Neural cell (in vitro differentiated cells): ENCODE data around the gene SMOC1. TPM values are rescaled to one million over a fixed set of nuclear protein-coding genes. Genes with fewer than 3 reads are reported as not detected.

Experiments
- H2AFZ ChIP-seq: fragments of 200-600, 300-800 bp; sonication (generic), shearing (Covaris generic); 2 replicates; pipeline ENCODE4 v1.6.0; 2014; ENCODE audit warnings: low read depth, mild to moderate bottlenecking, antibody characterized with exemption, low read length, moderate library complexity
- H3F3A ChIP-seq: fragments of 200-600 bp; shearing (Covaris generic); 2 replicates; pipeline ENCODE4 v1.6.1; 2016; ENCODE audit warnings: mild to moderate bottlenecking, moderate library complexity, mixed read lengths, antibody characterized with exemption, low read length; ENCODE audit not compliant: insufficient read depth, poor library complexity, severe bottlenecking
- H3K27ac ChIP-seq: fragments of 200-600, 300-800 bp; sonication (generic), shearing (Covaris generic); 2 replicates; pipeline ENCODE4 v1.5.1; 2014; ENCODE audit warnings: mild to moderate bottlenecking, low read length, moderate library complexity
- H3K27me3 ChIP-seq: fragments of 300-800, 200-600 bp; sonication (generic), shearing (Covaris generic); 2 replicates; pipeline ENCODE4 v1.6.0; 2014; ENCODE audit warnings: mild to moderate bottlenecking, low read depth, low read length, moderate library complexity; ENCODE audit not compliant: insufficient read depth
- H3K36me3 ChIP-seq: fragments of 300-800, 200-600 bp; sonication (generic), shearing (Covaris generic); 2 replicates; pipeline ENCODE4 v1.5.1; 2014; ENCODE audit warnings: mild to moderate bottlenecking, antibody characterized with exemption, low read length, moderate library complexity; ENCODE audit not compliant: insufficient read depth
- H3K4me2 ChIP-seq: fragments of 300-800, 200-600 bp; sonication (generic), shearing (Covaris generic); 2 replicates; pipeline ENCODE4 v1.6.0; 2014; ENCODE audit warnings: mild to moderate bottlenecking, low read length
- H3K4me3 ChIP-seq: fragments of 300-800, 200-600 bp; sonication (generic), shearing (Covaris generic); 2 replicates; pipeline ENCODE4 v1.5.1; 2014; ENCODE audit warnings: mild to moderate bottlenecking, low read length, moderate library complexity
- H3K79me2 ChIP-seq: fragments of 200-600 bp; shearing (Covaris generic); replicated peaks from 2 replicates; pipeline ENCODE4 v1.6.0; 2014; ENCODE audit warnings: mild to moderate bottlenecking, low read length, moderate library complexity; ENCODE audit not compliant: insufficient read depth
- H3K9ac ChIP-seq: fragments of 300-800, 200-600 bp; sonication (generic), shearing (Covaris generic); 2 replicates; pipeline ENCODE4 v1.6.1; 2016; ENCODE audit warnings: mild to moderate bottlenecking, low read length, mixed read lengths
- H3K9me2 ChIP-seq: fragments of 200-600 bp; shearing (Covaris generic); 2 replicates; pipeline ENCODE4 v1.6.1; 2016; ENCODE audit warnings: mild to moderate bottlenecking, low read length, mixed read lengths; ENCODE audit not compliant: insufficient read depth
- H3K9me3 ChIP-seq: fragments of 200-600, 300-800 bp; sonication (generic), shearing (Covaris generic); 2 replicates; pipeline ENCODE4 v1.6.1; 2016; ENCODE audit warnings: mild to moderate bottlenecking, mixed run types, low read length, moderate library complexity, mixed read lengths
- H4K20me1 ChIP-seq: fragments of 200-600 bp; shearing (Covaris generic); 2 replicates; pipeline ENCODE4 v1.6.1; 2016; ENCODE audit warnings: mild to moderate bottlenecking, mixed run types; ENCODE audit not compliant: insufficient read depth
- EP300 ChIP-seq: fragments of 450-650 bp; conservative IDR thresholded peaks from 2 replicates; pipeline ENCODE4 v1.6.1; 2014; ENCODE audit warnings: antibody characterized with exemption, mild to moderate bottlenecking, moderate library complexity; ENCODE audit not compliant: poor library complexity, severe bottlenecking
- EZH2 ChIP-seq: fragments of 200-600, 300-800 bp; shearing (Covaris generic), sonication (generic); IDR thresholded peaks from 2 replicates; pipeline ENCODE4 v1.6.1; 2014; ENCODE audit warnings: antibody characterized with exemption, low read length, borderline replicate concordance, mild to moderate bottlenecking; ENCODE audit not compliant: insufficient read depth, poor library complexity, severe bottlenecking
- MXI1 ChIP-seq: fragments of 450-650 bp; conservative IDR thresholded peaks from 2 replicates; pipeline ENCODE4 v1.6.1; 2014; ENCODE audit warnings: antibody characterized with exemption, mild to moderate bottlenecking; ENCODE audit not compliant: poor library complexity, severe bottlenecking
- POLR2AphosphoS5 ChIP-seq: IDR thresholded peaks from 2 replicates; pipeline ENCODE4 v1.6.1; 2012
- RAD21 ChIP-seq: fragments of 450-650 bp; conservative IDR thresholded peaks from 2 replicates; pipeline ENCODE4 v1.6.1; 2014; ENCODE audit warnings: antibody characterized with exemption, mild to moderate bottlenecking, moderate library complexity
- SMC3 ChIP-seq: fragments of 450-650 bp; conservative IDR thresholded peaks from 2 replicates; pipeline ENCODE4 v1.6.1; 2014; ENCODE audit warnings: antibody characterized with exemption, mild to moderate bottlenecking, moderate library complexity; ENCODE audit not compliant: poor library complexity
- TAF1 ChIP-seq: IDR thresholded peaks from 2 replicates; pipeline ENCODE4 v1.6.1; 2012; ENCODE audit warnings: low read depth
- polyA plus RNA-seq: library from polyadenylated mRNA; depleted of rRNA; stranded (reverse); fragments of >200 nt; gene quantifications from 2 replicates; pipeline ENCODE4 v1.2.3, GENCODE V29; 2014
- TF ChIP-seq, protein P1 (sequence below): fragments of 450-650 bp; IDR thresholded peaks from 2 replicates; pipeline ENCODE4 v1.5.1; 2014; ENCODE audit warnings: antibody characterized with exemption, mild to moderate bottlenecking, moderate library complexity; ENCODE audit not compliant: poor library complexity, severe bottlenecking
- TF ChIP-seq, protein P2 (sequence below): IDR thresholded peaks from 2 replicates; pipeline ENCODE4 v1.6.1; 2012; ENCODE audit warnings: borderline replicate concordance

SMOC1 gene
- polyA plus RNA-seq, 1 donor from 2014 or later: 8.7 TPM

GRCh38 chr14:69938751-69939150 is 59.5 kb downstream of the SMOC1 start:
- no peaks in the 10 kb centered on the region for H3K27me3 ChIP-seq
- H3F3A ChIP-seq: no peaks in the 10 kb centered on the region
- H3K9me3 ChIP-seq: no peaks in the 10 kb centered on the region
- H3K9ac ChIP-seq: no peak overlapping the region
- peaks cover 53% of the 10 kb centered on the region for H3K79me2 ChIP-seq
- no peaks in the 10 kb centered on the region for H3K36me3 ChIP-seq
- H3K4me3 ChIP-seq: no peak overlapping the region
- TF ChIP-seq, protein P1, sequence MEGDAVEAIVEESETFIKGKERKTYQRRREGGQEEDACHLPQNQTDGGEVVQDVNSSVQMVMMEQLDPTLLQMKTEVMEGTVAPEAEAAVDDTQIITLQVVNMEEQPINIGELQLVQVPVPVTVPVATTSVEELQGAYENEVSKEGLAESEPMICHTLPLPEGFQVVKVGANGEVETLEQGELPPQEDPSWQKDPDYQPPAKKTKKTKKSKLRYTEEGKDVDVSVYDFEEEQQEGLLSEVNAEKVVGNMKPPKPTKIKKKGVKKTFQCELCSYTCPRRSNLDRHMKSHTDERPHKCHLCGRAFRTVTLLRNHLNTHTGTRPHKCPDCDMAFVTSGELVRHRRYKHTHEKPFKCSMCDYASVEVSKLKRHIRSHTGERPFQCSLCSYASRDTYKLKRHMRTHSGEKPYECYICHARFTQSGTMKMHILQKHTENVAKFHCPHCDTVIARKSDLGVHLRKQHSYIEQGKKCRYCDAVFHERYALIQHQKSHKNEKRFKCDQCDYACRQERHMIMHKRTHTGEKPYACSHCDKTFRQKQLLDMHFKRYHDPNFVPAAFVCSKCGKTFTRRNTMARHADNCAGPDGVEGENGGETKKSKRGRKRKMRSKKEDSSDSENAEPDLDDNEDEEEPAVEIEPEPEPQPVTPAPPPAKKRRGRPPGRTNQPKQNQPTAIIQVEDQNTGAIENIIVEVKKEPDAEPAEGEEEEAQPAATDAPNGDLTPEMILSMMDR: no peak
- TF ChIP-seq MXI1: no peak
- TF ChIP-seq SMC3: no peak
- TF ChIP-seq EP300: no peak
- TF ChIP-seq, protein P2, sequence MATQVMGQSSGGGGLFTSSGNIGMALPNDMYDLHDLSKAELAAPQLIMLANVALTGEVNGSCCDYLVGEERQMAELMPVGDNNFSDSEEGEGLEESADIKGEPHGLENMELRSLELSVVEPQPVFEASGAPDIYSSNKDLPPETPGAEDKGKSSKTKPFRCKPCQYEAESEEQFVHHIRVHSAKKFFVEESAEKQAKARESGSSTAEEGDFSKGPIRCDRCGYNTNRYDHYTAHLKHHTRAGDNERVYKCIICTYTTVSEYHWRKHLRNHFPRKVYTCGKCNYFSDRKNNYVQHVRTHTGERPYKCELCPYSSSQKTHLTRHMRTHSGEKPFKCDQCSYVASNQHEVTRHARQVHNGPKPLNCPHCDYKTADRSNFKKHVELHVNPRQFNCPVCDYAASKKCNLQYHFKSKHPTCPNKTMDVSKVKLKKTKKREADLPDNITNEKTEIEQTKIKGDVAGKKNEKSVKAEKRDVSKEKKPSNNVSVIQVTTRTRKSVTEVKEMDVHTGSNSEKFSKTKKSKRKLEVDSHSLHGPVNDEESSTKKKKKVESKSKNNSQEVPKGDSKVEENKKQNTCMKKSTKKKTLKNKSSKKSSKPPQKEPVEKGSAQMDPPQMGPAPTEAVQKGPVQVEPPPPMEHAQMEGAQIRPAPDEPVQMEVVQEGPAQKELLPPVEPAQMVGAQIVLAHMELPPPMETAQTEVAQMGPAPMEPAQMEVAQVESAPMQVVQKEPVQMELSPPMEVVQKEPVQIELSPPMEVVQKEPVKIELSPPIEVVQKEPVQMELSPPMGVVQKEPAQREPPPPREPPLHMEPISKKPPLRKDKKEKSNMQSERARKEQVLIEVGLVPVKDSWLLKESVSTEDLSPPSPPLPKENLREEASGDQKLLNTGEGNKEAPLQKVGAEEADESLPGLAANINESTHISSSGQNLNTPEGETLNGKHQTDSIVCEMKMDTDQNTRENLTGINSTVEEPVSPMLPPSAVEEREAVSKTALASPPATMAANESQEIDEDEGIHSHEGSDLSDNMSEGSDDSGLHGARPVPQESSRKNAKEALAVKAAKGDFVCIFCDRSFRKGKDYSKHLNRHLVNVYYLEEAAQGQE: no peak
- TF ChIP-seq POLR2AphosphoS5: no peak
- no peak for TF ChIP-seq TAF1
- no peak for TF ChIP-seq EZH2
- no peak for TF ChIP-seq RAD21
- no peak overlapping the region for H3K4me2 ChIP-seq
- no peak overlapping the region for H3K27ac ChIP-seq
- no peaks in the 10 kb centered on the region for H3K9me2 ChIP-seq
- H2AFZ ChIP-seq: no peak overlapping the region
- H4K20me1 ChIP-seq: no peaks in the 10 kb centered on the region

- Histone ChIP-seq H3K4me3 (no peak overlapping the region), H3K9me2 (no peaks in the 10 kb centered on the region), H3K9me3 (no peaks in the 10 kb centered on the region), H2AFZ (no peak overlapping the region), H3K27ac (no peak overlapping the region), H3K79me2 (peaks cover 49% of the 10 kb centered on the region), H3K36me3 (no peaks in the 10 kb centered on the region), H4K20me1 (no peaks in the 10 kb centered on the region), H3K9ac (no peak overlapping the region), H3F3A (no peaks in the 10 kb centered on the region), H3K27me3 (no peaks in the 10 kb centered on the region), H3K4me2 (no peak overlapping the region)
- TF ChIP-seq SMC3: no peak
- TF ChIP-seq, protein P1: no peak
- TF ChIP-seq EZH2: no peak
- no peak for TF ChIP-seq TAF1
- no peak for TF ChIP-seq MXI1
- TF ChIP-seq, protein P2: no peak
- TF ChIP-seq POLR2AphosphoS5: no peak
- no peak for TF ChIP-seq RAD21
- no peak for TF ChIP-seq EP300
Observed at GRCh38 chr14:69941768-69942742, 62.8 kb downstream of the SMOC1 start.
